BJ (cell line): ENCODE results near the gene GTF2H1. TPM values are rescaled to one million over a fixed set of nuclear protein-coding genes. Genes with fewer than 3 reads are reported as not detected.

ENCODE experiments used
- CTCF ChIA-PET: fragments of 350-600 bp; formaldehyde crosslinking; extraction: SDS; loops from one replicate; lab custom pipeline; 2021; ENCODE audit warnings: antibody characterized with exemption, inconsistent platforms; lab: Yijun Ruan, JAX
- POLR2A ChIA-PET: fragments of 300-600 bp; sonication (Branson Sonifier 250); formaldehyde crosslinking; extraction: SDS; loops from one replicate; lab custom pipeline; 2021; ENCODE audit warnings: antibody characterized with exemption; lab: Charles Lee
- DNase-seq: peaks from one replicate; pipeline ENCODE4 v3.0.0-alpha.2; 2011; ENCODE audit warnings: low read depth
- H3K27me3 ChIP-seq: 2 replicates; pipeline ENCODE4 v1.6.0; 2011; ENCODE audit warnings: low read length; ENCODE audit not compliant: control insufficient read depth, insufficient read depth
- H3K36me3 ChIP-seq: 2 replicates; pipeline ENCODE4 v1.5.1; 2011; ENCODE audit warnings: low read length; ENCODE audit not compliant: control insufficient read depth, insufficient read depth
- H3K4me3 ChIP-seq: 2 replicates; pipeline ENCODE4 v1.5.1; 2011; ENCODE audit warnings: low read depth, mild to moderate bottlenecking, control low read depth, low read length
- CTCF ChIP-seq: IDR thresholded peaks from 2 replicates; pipeline ENCODE4 v1.5.1; 2011; ENCODE audit warnings: low read depth, mild to moderate bottlenecking, control low read depth, inconsistent platforms, low read length, moderate library complexity; ENCODE audit not compliant: insufficient read depth
- polyA minus RNA-seq: library from RNA; depleted of rRNA, polyadenylated mRNA; stranded (reverse); fragments of >200 nt; gene quantifications from 2 replicates; pipeline ENCODE4 v1.2.3, GENCODE V29; 2011; rRNA and poly(A)+ RNA removed
- polyA plus RNA-seq: library from polyadenylated mRNA; depleted of rRNA; stranded (reverse); fragments of >200 nt; gene quantifications from 2 replicates; pipeline ENCODE4 v1.2.3, GENCODE V29; 2011; rRNA removed

Gene GTF2H1
- polyA plus RNA-seq (24.9 and 42.9 TPM in 2 replicates), polyA minus RNA-seq (32.2 and 33.5 TPM in 2 replicates)

GRCh38 chr11:18321969-18322711 lies at the start of gene GTF2H1, which contains the start of gene HPS5:
Gene GTF2H1 (plus strand): TSS chr11:18322567. CDS start chr11:18333075, 10,508 bp downstream.
Gene HPS5 (minus strand): TSS chr11:18322140. CDS start chr11:18317858, 4,282 bp downstream.
- TF ChIP-seq CTCF, result no peak
- H3K36me3 ChIP-seq, result peaks cover 1% of the 10 kb centered on the region; the same call in 1 of the 2 replicates
- no peaks in the 10 kb centered on the region for H3K27me3 ChIP-seq
- H3K4me3 ChIP-seq, result peak within 1 kb of the TSS; percentile 65
- ChIA-PET POLR2A (interaction anchor here (0.8 to 1.3 kb wide), 3 partner anchors 9 to 73 kb away, joined by 3 to 5 read pairs (median 4); partner anchors contain the start of gene LDHA), CTCF (interaction anchor here (1.1 to 1.9 kb wide), 2 partner anchors 72 to 78 kb away, joined by 3 to 8 read pairs; partner anchors contain the start of gene LDHA)
- peak; percentile 84 for DNase-seq

- ChIA-PET CTCF (interaction anchor here (0.7 to 1.3 kb wide), 2 partner anchors 8 to 138 kb away, joined by 3 read pairs; no protein-coding TSS in a partner anchor), POLR2A (no interaction called here)
- TF ChIP-seq CTCF, result no peak
- Histone ChIP-seq H3K27me3 (no peaks in the 10 kb centered on the region), H3K36me3 (peaks cover 1% of the 10 kb centered on the region; the same call in 1 of the 2 replicates), H3K4me3 (no peak overlapping the region)
- DNase-seq, result no peak
Measured at GRCh38 chr11:18277565-18278271, 44.6 kb upstream of the GTF2H1 start.

GRCh38 chr11:18280438-18281045 lies 41.8 kb upstream of the GTF2H1 start:
- TF ChIP-seq CTCF, result no peak
- ChIA-PET CTCF (interaction anchor here (0.8 kb wide), 1 partner anchor 75 kb away, joined by 3 read pairs; no protein-coding TSS in a partner anchor), POLR2A (no interaction called here)
- peaks cover 1% of the 10 kb centered on the region; the same call in 1 of the 2 replicates for H3K36me3 ChIP-seq
- DNase-seq, result no peak
- no peak overlapping the region for H3K4me3 ChIP-seq
- H3K27me3 ChIP-seq, result no peaks in the 10 kb centered on the region

- ChIA-PET CTCF (interaction anchor here (0.6 to 1.5 kb wide), 2 partner anchors 9 to 27 kb away, joined by 3 read pairs; no protein-coding TSS in a partner anchor), POLR2A (no interaction called here)
- DNase-seq, result no peak
- Histone ChIP-seq H3K36me3 (peaks cover 4% of the 10 kb centered on the region; the same call in 1 of the 2 replicates), H3K27me3 (no peaks in the 10 kb centered on the region), H3K4me3 (no peak overlapping the region)
- no peak for TF ChIP-seq CTCF
Measured at GRCh38 chr11:18282626-18283025, 39.7 kb upstream of the GTF2H1 start.
